ENCODE measurements around the gene CACNA2D4. TPM values are rescaled to one million over a fixed set of nuclear protein-coding genes. Genes with fewer than 3 reads are reported as not detected.

The CACNA2D4 gene
- total RNA-seq, 4 donors from 2014 or later, result 1.4 to 3.3 (median 3.0) TPM

DNA sequence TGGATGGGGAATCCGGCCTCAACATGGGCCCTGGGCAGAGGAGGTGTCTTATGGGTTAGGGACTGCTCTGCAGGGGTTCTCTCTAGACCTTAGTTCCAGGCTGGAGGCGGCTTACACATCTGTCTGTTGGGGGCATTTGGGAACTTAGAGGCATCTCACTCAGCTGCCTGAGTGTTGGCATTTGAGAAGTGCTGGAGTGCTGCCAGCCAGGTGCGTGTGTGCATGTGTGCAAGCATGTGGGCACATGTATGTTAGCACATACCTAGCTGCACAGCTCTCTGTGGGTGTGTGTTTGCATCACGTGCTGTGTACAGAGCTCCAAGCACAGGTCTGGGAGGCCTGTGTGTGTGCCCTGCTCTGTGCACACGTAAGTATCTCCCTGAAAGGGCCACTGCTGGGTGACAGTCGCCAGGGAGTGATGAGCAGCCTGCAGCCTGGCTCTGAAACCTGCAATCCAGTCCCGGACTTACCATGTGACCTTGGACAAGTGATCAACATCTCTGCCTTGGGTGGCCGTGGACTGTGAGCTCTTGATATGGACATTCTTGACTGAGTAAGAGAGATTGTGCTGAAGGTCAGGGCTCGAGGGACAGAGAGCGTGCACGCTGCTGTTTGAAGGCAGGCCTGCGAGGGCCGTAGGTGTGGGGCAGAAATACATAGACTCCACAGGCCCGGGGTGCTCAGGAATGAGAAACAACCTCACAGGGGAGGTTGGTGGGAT is 92.9 kb downstream of the CACNA2D4 start:
- Histone ChIP-seq H3K36me3 (no peaks in the 10 kb centered on the region), H3K9me3 (no peaks in the 10 kb centered on the region), H3K4me3 (no peak overlapping the region), H3K27ac (no peak overlapping the region), H3K4me1 (peaks cover 0 to 4% (median 0%) of the 10 kb centered on the region in 3 donors), H3K27me3 (peaks cover 94% of the 10 kb centered on the region)
- TF ChIP-seq EP300 (IDR thresholded peaks at IDR 0.05) (no peak), POLR2AphosphoS5 (IDR thresholded peaks at IDR 0.05) (no peak), POLR2A (IDR thresholded peaks at IDR 0.05) (no peak)
- WGBS, 2 donors (ENCODE audit: low coverage in 1 of 2), result 78 to 80% methylated on average over 3 to 4 of the region's 14 CpGs
- no peak for ATAC-seq

GRCh38 chr12:1823237-1823636 is 95.2 kb downstream of the CACNA2D4 start:
- peaks cover 0 to 10% (median 0%) of the 10 kb centered on the region in 3 donors for H3K4me1 ChIP-seq
- no peaks in the 10 kb centered on the region for H3K36me3 ChIP-seq
- 93 to 100% methylated on average over 1 to 10 of the region's 10 CpGs for WGBS, 2 donors (ENCODE audit: low coverage in 1 of 2)
- H3K4me3 ChIP-seq, result no peak overlapping the region
- TF ChIP-seq, protein P1, sequence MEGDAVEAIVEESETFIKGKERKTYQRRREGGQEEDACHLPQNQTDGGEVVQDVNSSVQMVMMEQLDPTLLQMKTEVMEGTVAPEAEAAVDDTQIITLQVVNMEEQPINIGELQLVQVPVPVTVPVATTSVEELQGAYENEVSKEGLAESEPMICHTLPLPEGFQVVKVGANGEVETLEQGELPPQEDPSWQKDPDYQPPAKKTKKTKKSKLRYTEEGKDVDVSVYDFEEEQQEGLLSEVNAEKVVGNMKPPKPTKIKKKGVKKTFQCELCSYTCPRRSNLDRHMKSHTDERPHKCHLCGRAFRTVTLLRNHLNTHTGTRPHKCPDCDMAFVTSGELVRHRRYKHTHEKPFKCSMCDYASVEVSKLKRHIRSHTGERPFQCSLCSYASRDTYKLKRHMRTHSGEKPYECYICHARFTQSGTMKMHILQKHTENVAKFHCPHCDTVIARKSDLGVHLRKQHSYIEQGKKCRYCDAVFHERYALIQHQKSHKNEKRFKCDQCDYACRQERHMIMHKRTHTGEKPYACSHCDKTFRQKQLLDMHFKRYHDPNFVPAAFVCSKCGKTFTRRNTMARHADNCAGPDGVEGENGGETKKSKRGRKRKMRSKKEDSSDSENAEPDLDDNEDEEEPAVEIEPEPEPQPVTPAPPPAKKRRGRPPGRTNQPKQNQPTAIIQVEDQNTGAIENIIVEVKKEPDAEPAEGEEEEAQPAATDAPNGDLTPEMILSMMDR (IDR thresholded peaks at IDR 0.05), result no peak
- TF ChIP-seq POLR2A (IDR thresholded peaks at IDR 0.05), result no peak
- TF ChIP-seq EP300 (IDR thresholded peaks at IDR 0.05), result no peak
- TF ChIP-seq POLR2AphosphoS5 (IDR thresholded peaks at IDR 0.05), result no peak
- no peak for ATAC-seq
- H3K27me3 ChIP-seq, result peaks cover 92% of the 10 kb centered on the region
- no peak overlapping the region for H3K27ac ChIP-seq
- H3K9me3 ChIP-seq, result no peaks in the 10 kb centered on the region

DNA sequence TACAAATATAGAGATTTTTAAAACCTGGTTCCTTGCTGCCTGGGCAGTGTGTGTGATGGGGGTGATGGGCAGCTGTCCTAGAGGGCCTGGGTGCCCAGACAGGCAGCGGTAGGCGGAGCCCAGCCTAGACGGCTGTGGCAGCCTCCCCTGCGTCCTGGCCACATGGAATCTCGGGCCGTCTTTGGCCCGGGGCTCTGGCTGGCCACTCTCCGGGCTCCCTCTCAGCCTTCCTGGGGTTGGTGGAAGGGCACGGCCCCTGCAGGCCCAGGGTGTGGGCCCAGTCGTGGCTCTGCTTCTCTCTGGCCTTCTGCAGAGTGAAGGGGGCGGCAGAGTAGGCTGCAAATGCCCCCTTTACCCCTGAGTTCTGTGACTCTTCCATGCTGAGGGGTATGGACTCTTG is 95.8 kb downstream of the CACNA2D4 start:
- Histone ChIP-seq H3K27me3 (peaks cover 86% of the 10 kb centered on the region), H3K4me1 (peaks cover 0 to 10% (median 0%) of the 10 kb centered on the region in 3 donors), H3K27ac (no peak overlapping the region), H3K9me3 (no peaks in the 10 kb centered on the region), H3K36me3 (no peaks in the 10 kb centered on the region), H3K4me3 (no peak overlapping the region)
- whole genome bisulfite sequencing, 2 donors (ENCODE audit: low coverage in 1 of 2), result 75% methylated on average over 5 of the region's 11 CpGs; no CpG with 5 or more reads in 1 of the 2 donors
- ATAC-seq, result no peak
- TF ChIP-seq POLR2AphosphoS5 (IDR thresholded peaks at IDR 0.05) (no peak), EP300 (IDR thresholded peaks at IDR 0.05) (no peak), POLR2A (IDR thresholded peaks at IDR 0.05) (no peak)
- TF ChIP-seq, protein P1 (IDR thresholded peaks at IDR 0.05), result no peak

DNA sequence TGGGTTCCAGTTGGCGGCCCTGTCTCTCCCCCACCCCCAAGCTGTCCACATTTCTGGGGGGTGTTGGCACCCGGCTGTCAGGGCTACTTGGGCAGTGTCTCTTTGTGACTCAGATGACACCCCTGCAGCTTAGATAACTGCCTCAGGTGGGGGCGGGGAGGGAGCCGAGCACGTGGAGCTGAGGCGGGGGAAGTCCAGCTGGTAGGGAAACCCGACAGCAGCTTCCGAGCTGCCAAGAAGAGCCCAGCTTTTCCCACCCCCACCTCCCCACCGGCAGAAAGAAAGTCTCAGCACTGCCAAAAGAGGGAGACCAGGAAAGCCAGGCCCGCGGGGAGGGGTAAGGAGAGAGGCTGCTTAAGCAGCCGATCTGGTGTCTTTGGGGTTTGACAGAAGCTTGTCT is 96.6 kb downstream of the CACNA2D4 start:
- Histone ChIP-seq H3K27me3 (peaks cover 77% of the 10 kb centered on the region), H3K27ac (no peak overlapping the region), H3K36me3 (no peaks in the 10 kb centered on the region), H3K4me3 (no peak overlapping the region), H3K4me1 (peaks cover 0 to 10% (median 0%) of the 10 kb centered on the region in 3 donors), H3K9me3 (no peaks in the 10 kb centered on the region)
- TF ChIP-seq EP300 (IDR thresholded peaks at IDR 0.05), result no peak
- no peak for TF ChIP-seq POLR2A (IDR thresholded peaks at IDR 0.05)
- TF ChIP-seq POLR2AphosphoS5 (IDR thresholded peaks at IDR 0.05), result no peak
- TF ChIP-seq, protein P1 (IDR thresholded peaks at IDR 0.05), result no peak
- WGBS, 2 donors (ENCODE audit: low coverage in 1 of 2), result no CpG with 5 or more reads among the region's 12 CpGs
- ATAC-seq, result no peak

DNA sequence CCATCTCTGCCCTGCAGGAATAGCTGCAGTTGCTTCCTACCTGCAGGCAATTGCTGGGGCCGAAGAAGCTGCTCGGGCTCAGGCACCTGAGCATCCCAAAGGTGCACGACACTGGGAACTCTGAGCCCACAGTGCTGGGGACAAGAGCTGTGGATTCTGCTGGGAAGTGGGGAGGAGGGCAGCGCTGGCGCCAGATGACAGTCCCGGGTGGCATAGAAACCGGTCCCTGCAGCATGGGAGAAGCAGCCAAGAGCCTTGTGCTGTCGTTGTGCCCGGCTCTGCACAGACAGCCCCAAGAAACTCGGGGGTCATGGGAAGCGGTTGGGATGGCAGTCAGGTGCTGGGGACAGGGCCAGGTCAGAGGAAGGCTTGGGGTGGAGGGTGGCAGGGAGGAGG is 97.6 kb downstream of the CACNA2D4 start:
- ATAC-seq, result no peak
- Histone ChIP-seq H3K9me3 (no peaks in the 10 kb centered on the region), H3K4me1 (peaks cover 0 to 10% (median 0%) of the 10 kb centered on the region in 3 donors)

More for the DNA sequence above, 97.6 kb downstream of the CACNA2D4 start:
- TF ChIP-seq POLR2AphosphoS5 (IDR thresholded peaks at IDR 0.05), result no peak
- TF ChIP-seq EP300 (IDR thresholded peaks at IDR 0.05), result no peak
- TF ChIP-seq POLR2A (IDR thresholded peaks at IDR 0.05), result no peak
- TF ChIP-seq, protein P1 (IDR thresholded peaks at IDR 0.05), result no peak
- Histone ChIP-seq H3K36me3 (no peaks in the 10 kb centered on the region), H3K27ac (no peak overlapping the region), H3K27me3 (peaks cover 68% of the 10 kb centered on the region), H3K4me3 (no peak overlapping the region)
- WGBS, 2 donors (ENCODE audit: low coverage in 1 of 2), result 77% methylated on average over 6 of the region's 11 CpGs; no CpG with 5 or more reads in 1 of the 2 donors

Measured in gastroesophageal sphincter (tissue), 4 donors.